ENCODE results near the gene TTC7B. TPM values are rescaled to one million over a fixed set of nuclear protein-coding genes. Genes with fewer than 3 reads are reported as not detected.
"Not testable (repeated sequence)": the region's sequence is repeated elsewhere in the genome, so short reads cannot be mapped to it uniquely, and the experiment has no call there.

TTC7B gene, protein sequence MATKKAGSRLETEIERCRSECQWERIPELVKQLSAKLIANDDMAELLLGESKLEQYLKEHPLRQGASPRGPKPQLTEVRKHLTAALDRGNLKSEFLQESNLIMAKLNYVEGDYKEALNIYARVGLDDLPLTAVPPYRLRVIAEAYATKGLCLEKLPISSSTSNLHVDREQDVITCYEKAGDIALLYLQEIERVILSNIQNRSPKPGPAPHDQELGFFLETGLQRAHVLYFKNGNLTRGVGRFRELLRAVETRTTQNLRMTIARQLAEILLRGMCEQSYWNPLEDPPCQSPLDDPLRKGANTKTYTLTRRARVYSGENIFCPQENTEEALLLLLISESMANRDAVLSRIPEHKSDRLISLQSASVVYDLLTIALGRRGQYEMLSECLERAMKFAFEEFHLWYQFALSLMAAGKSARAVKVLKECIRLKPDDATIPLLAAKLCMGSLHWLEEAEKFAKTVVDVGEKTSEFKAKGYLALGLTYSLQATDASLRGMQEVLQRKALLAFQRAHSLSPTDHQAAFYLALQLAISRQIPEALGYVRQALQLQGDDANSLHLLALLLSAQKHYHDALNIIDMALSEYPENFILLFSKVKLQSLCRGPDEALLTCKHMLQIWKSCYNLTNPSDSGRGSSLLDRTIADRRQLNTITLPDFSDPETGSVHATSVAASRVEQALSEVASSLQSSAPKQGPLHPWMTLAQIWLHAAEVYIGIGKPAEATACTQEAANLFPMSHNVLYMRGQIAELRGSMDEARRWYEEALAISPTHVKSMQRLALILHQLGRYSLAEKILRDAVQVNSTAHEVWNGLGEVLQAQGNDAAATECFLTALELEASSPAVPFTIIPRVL
- 6.1 and 7.7 TPM in 2 replicates for total RNA-seq

DNA sequence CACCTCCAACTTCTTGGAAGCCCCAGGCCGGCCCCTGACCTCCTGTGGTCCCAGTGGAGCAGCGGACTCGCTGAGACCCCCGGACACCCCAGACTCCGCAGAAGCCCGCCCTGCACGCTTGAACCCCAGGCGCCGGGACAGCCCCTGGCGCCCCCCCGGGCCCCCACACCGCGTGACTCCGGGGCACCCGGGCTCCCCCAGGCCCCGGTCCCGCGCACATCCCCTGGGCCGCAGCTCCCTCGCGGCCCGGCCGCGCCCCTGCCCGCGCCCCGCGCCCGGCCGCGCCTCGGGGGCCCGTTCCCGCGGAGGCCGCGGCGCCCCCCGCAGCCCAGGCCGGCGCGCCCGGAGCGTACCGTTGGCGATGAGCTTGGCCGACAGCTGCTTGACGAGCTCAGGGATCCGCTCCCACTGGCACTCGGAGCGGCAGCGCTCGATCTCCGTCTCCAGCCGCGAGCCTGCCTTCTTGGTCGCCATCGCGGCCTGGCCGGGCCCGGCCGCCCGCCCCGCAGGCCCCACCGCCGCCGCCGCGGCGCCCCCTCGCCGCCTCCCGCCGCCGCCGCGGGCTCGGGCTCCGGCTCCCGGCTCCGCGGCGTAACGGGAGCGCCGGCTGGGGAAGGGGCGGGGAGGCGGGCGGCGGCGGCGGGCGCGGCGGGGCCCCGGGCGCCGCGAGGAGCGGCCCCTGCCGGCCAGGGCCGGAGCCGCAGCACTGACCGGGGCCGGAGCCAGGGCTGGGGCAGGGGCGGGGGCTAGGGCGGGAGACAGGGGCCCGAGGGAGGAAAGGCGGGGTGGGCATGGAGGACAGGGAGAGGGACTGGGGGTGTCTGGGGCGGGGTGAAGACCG lies at the start of gene TTC7B:
TSS of gene TTC7B (minus strand) at position 609 of the 841 bp plus-strand sequence. CDS start at position 474, 135 bp downstream.
- Mint-ChIP-seq H3K27ac (no peak within 1 kb of the TSS), H3K4me3 (ENCODE audit: low read depth) (peak within 1 kb of the TSS; percentile 76), H3K9me3 (no peaks in the 10 kb centered on the region), H3K27me3 (ENCODE audit: low read depth) (peaks cover 43% of the 10 kb centered on the region), H3K4me1 (ENCODE audit: low read depth) (peaks cover 10% of the 10 kb centered on the region), H3K36me3 (ENCODE audit: low read depth) (no peaks in the 10 kb centered on the region)
- intact Hi-C loops (cut with micrococcal nuclease): no loop called here
- no peak for DNase-seq (ENCODE audit: low spot score)

DNA sequence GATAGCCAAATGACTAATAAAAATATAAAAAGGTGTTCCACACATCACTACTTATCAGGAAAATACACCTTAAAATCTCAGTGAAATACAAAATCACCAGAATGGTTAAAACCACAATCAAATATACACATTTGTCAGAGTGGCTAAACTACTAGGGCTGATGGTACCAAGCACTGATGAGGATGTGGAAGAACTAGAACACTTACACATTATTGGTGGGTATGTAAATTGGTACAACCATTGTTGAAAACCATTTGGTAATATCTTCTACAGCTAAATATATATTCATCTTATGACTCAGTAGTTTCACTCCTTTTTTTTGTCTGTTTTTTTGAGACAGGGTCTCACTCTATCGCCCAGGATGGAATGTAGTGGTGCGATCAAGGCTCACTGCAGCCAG lies 48.5 kb upstream of the TTC7B start:
- Mint-ChIP-seq H3K4me3 (ENCODE audit: low read depth) (no peak overlapping the region), H3K27me3 (ENCODE audit: low read depth) (no peaks in the 10 kb centered on the region), H3K36me3 (ENCODE audit: low read depth) (peaks cover 17% of the 10 kb centered on the region), H3K9me3 (no peaks in the 10 kb centered on the region), H3K27ac (no peak overlapping the region), H3K4me1 (ENCODE audit: low read depth) (no peaks in the 10 kb centered on the region)
- DNase-seq (ENCODE audit: low spot score): no peak
- intact Hi-C loops (cut with micrococcal nuclease): no loop called here

DNA sequence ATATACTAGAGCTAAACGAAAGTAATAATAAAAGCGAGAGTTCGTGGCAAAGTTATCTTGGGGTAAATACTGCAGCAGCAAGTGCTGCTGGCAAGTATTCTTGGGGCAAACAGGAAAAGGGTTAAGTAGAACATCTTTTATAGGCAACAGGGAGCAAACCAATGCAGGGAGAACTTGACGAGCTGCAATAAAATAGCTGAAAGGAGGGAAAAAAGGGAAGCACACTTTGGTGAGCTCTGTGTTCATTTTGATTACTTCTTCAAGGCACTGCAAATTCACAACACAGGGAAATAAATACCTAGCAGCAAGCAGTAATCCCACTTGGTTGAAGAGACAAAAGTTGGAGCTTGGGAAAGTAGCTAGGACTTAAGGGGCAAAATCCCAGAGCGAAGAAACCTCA lies 42.3 kb upstream of the TTC7B start:
- Mint-ChIP-seq H3K9me3 (no peaks in the 10 kb centered on the region), H3K4me1 (ENCODE audit: low read depth) (peaks cover 8% of the 10 kb centered on the region), H3K4me3 (ENCODE audit: low read depth) (no peak overlapping the region), H3K27me3 (ENCODE audit: low read depth) (no peaks in the 10 kb centered on the region), H3K36me3 (ENCODE audit: low read depth) (peaks cover 21% of the 10 kb centered on the region), H3K27ac (no peak overlapping the region)
- intact Hi-C loops (cut with micrococcal nuclease): no loop called here
- no peak for DNase-seq (ENCODE audit: low spot score)

DNA sequence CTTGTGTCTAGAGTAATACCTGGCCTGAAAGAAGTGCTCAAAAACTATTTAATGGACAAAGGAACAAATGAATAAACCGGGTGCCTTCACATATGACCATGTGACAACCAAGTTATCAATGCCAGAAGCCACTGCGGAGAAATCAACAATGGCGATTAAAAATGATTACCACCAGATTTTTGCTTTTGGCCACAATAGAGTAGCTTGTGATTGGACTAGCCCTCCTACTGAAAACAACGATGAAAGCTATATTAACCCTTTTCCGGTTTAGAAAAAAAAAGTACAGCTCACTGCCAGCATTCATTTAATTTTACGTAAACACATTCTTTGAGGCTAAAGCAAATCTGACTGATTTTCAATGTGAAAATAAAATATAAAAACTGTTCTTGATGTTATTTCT lies 41.6 kb upstream of the TTC7B start:
- Mint-ChIP-seq H3K27me3 (ENCODE audit: low read depth) (no peaks in the 10 kb centered on the region), H3K4me3 (ENCODE audit: low read depth) (no peak overlapping the region), H3K4me1 (ENCODE audit: low read depth) (peaks cover 8% of the 10 kb centered on the region), H3K27ac (no peak overlapping the region), H3K9me3 (no peaks in the 10 kb centered on the region), H3K36me3 (ENCODE audit: low read depth) (peaks cover 21% of the 10 kb centered on the region)
- intact Hi-C loops (cut with micrococcal nuclease): no loop called here
- no peak for DNase-seq (ENCODE audit: low spot score)

DNA sequence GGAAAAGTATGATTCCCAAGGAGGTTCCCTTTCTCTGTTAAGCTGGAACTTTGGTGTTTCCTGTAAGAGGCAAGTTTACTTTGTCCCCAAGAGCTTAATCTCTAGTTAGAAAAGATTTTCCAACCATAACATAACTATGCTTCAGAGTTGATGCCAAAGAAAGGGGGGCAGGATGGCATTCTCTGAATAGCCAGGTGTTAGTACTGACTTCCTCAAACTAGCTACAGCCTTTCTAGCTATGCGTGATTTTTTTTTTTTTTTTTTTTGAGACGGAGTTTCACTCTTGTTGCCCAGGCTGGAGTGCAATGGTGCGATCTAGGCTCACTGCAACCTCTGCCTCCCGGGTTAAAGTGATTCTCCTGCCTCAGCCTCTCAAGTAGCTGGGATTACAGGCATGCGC lies 39.9 kb upstream of the TTC7B start:
- DNase-seq (ENCODE audit: low spot score); H3K27me3 Mint-ChIP-seq (ENCODE audit: low read depth); H3K4me3 Mint-ChIP-seq (ENCODE audit: low read depth); H3K9me3 Mint-ChIP-seq; H3K4me1 Mint-ChIP-seq (ENCODE audit: low read depth); H3K27ac Mint-ChIP-seq; intact Hi-C loops (cut with micrococcal nuclease): not testable (repeated sequence)
- H3K36me3 Mint-ChIP-seq (ENCODE audit: low read depth): peaks cover 15% of the 10 kb centered on the region

DNA sequence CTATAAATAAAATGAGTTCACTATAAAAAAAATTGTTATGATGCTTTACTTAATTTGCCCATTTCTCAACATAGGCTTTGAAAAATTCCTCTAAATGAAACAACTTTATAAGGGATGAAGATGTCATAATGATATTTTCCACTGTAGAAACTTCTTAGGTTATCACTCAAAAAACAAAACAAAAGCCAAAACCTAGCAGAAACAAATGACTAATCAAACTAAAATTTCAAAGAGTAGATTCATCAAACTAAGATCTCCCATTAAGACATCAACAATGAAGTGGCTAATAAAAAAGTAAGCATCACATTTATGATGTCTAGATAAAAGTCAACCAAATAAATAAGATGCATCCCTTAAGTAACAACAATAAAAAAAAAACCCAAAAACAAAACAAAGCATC lies 36.9 kb upstream of the TTC7B start:
- H3K36me3 Mint-ChIP-seq (ENCODE audit: low read depth): peaks cover 7% of the 10 kb centered on the region
- H3K4me3 Mint-ChIP-seq (ENCODE audit: low read depth): no peak overlapping the region
- intact Hi-C loops (cut with micrococcal nuclease): no loop called here
- H3K9me3 Mint-ChIP-seq: no peaks in the 10 kb centered on the region
- H3K4me1 Mint-ChIP-seq (ENCODE audit: low read depth): no peaks in the 10 kb centered on the region
- H3K27me3 Mint-ChIP-seq (ENCODE audit: low read depth): no peaks in the 10 kb centered on the region
- DNase-seq (ENCODE audit: low spot score): no peak
- no peak overlapping the region for H3K27ac Mint-ChIP-seq

DNA sequence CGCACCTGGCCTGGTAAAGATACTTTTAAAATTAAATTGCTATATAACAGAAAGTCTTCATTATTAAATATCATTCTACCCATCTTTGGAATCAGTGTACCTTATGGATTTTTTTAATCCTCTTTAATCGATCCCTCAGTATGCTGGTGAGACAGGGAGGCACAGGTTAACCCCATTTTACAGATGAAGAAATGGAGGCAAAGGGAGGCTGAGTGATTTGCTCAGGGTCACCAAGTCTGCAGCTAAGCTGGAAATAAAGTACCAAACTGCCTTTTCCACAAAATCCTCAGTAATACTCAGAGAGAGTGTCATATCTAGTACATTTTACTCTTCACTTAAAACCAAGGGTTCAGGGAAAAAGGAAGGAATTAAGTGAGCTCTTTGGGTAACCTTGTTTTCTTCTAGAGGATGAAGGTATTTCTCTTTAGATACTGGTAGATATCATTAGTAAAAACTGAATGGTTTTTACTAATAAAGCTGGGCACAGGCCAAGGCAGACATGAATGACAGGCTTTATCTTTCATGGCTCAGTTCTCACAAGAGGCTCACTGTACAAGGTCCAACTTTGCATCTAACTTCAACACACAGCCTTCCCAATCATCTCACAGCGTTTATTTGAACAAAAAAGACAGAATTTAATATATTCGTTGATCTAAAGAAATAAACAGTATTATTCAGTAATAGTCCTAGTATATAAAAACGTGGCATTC lies 35.3 kb upstream of the TTC7B start:
- H3K27me3 Mint-ChIP-seq (ENCODE audit: low read depth): no peaks in the 10 kb centered on the region
- no peak overlapping the region for H3K27ac Mint-ChIP-seq
- no peak overlapping the region for H3K4me3 Mint-ChIP-seq (ENCODE audit: low read depth)
- no peaks in the 10 kb centered on the region for H3K4me1 Mint-ChIP-seq (ENCODE audit: low read depth)
- peaks cover 3% of the 10 kb centered on the region for H3K36me3 Mint-ChIP-seq (ENCODE audit: low read depth)
- no peaks in the 10 kb centered on the region for H3K9me3 Mint-ChIP-seq
- intact Hi-C loops (cut with micrococcal nuclease): no loop called here
- no peak for DNase-seq (ENCODE audit: low spot score)

DNA sequence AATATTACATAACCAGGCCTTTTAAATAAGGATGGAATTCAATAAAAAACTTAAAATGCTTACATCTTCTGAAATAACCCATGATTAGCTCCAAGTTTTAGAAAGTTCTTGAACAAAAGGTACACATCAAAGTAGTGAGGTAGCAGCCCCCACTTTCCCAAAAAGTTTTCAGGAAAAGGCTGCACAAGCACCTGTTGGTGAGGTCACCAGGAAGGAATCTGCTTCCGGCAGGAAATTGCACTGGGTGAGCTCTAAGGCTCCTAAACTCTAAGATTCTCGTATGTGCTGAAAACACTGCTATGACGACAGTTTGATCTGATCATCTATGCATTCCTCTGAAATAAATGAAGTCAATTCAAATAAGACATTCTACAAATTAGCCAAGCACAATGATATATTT lies 34.3 kb upstream of the TTC7B start:
- H3K4me3 Mint-ChIP-seq (ENCODE audit: low read depth): no peak overlapping the region
- no peak for DNase-seq (ENCODE audit: low spot score)
- no peak overlapping the region for H3K27ac Mint-ChIP-seq
- no peaks in the 10 kb centered on the region for H3K27me3 Mint-ChIP-seq (ENCODE audit: low read depth)
- intact Hi-C loops (cut with micrococcal nuclease): no loop called here
- no peaks in the 10 kb centered on the region for H3K4me1 Mint-ChIP-seq (ENCODE audit: low read depth)
- H3K9me3 Mint-ChIP-seq: no peaks in the 10 kb centered on the region
- peaks cover 3% of the 10 kb centered on the region for H3K36me3 Mint-ChIP-seq (ENCODE audit: low read depth)

DNA sequence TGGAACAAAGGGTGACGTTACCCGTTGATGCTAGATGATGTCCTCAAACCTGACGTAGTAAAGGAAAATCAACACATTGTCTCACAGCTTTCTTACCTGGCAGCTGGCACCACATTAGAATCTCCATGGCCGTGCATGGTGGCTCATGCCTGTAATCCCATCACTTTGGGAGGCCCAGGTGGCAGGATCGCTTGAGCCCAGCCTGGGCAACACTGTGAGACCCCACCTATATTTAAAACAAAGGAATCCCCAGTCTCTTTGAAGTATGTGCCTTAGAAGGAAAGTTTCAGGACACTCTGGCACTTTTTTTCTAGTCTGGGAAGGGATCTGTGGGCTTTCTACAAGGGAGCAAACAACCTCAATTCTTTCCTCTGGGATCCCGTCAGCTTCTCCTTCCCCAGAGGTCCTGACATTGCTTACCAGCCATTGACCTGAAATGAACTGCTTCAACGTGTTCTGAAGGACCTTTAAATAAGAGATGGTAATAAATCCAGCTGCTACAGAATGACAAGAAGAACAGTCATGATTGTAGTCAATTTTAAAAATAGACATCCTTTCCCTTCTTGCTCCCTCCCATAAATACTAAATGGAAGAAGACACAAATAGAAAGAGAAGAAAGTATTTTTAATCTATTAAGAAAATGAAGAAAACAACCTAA lies 33.7 kb upstream of the TTC7B start:
- no peaks in the 10 kb centered on the region for H3K27me3 Mint-ChIP-seq (ENCODE audit: low read depth)
- H3K27ac Mint-ChIP-seq: no peak overlapping the region
- H3K9me3 Mint-ChIP-seq: no peaks in the 10 kb centered on the region
- H3K4me1 Mint-ChIP-seq (ENCODE audit: low read depth): no peaks in the 10 kb centered on the region
- DNase-seq (ENCODE audit: low spot score): no peak
- H3K4me3 Mint-ChIP-seq (ENCODE audit: low read depth): no peak overlapping the region
- intact Hi-C loops (cut with micrococcal nuclease): no loop called here
- H3K36me3 Mint-ChIP-seq (ENCODE audit: low read depth): no peaks in the 10 kb centered on the region

DNA sequence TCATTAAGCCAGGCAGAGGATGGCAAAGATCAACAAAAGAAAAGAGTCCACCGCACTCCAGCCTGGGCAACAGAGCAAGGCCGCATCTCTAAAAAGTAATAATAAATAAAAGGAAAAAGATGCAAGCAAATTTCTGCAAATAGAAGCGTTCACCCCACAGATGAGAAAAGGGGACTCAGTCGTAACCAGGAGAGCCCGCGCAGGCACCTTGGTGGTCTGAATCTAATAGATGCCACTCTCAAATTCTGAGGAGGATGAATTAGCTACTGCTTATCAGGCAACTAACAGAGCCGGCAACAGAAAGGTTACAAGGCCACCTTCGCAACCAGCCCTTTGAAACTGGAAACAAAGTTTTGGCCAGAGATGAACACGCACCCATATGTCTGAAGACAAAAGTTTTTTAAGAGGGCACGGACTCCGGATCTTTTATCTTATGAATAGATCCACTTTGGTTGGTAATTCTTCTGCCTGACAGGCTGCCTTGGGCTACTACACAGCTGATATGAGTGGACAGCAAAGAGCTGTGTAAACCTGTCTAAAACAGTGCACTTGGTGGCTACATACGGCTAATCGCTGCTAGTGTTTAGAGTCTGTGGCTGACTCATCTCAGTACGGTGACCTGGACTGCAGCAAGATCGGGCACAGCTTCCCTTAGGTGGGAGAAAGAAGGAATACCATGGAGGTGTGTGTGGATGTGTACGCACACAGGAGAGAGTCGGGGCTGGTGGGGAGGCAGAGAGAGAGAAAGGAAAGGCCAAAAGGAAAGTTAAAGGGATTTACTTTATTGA lies 32.9 kb upstream of the TTC7B start:
- H3K9me3 Mint-ChIP-seq: no peaks in the 10 kb centered on the region
- H3K4me1 Mint-ChIP-seq (ENCODE audit: low read depth): no peaks in the 10 kb centered on the region
- DNase-seq (ENCODE audit: low spot score): no peak
- no peak overlapping the region for H3K27ac Mint-ChIP-seq
- no peak overlapping the region for H3K4me3 Mint-ChIP-seq (ENCODE audit: low read depth)
- no peaks in the 10 kb centered on the region for H3K36me3 Mint-ChIP-seq (ENCODE audit: low read depth)
- intact Hi-C loops (cut with micrococcal nuclease): no loop called here
- H3K27me3 Mint-ChIP-seq (ENCODE audit: low read depth): no peaks in the 10 kb centered on the region

DNA sequence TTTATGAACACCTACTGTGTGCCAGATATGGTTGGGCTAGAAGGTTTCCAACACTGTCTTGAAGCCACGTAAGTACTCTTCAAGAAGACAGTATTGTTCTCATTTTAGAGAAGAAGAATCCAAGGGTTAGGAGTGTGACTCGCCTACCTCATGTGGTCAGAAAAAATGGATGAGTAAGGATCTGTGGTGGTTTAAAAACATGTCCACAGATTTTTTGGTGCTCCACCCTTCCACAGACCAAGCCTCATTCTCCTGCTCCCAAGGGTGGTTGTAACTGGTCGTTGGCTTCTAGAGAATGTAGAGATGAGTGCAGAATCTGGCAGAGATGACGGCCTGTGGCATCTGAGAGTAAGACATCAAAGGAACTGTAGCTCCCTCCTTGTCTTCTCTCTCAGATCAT lies 30.3 kb upstream of the TTC7B start:
- H3K36me3 Mint-ChIP-seq (ENCODE audit: low read depth): no peaks in the 10 kb centered on the region
- DNase-seq (ENCODE audit: low spot score): no peak
- H3K9me3 Mint-ChIP-seq: no peaks in the 10 kb centered on the region
- intact Hi-C loops (cut with micrococcal nuclease): no loop called here
- H3K27ac Mint-ChIP-seq: no peak overlapping the region
- peaks cover 5% of the 10 kb centered on the region for H3K4me1 Mint-ChIP-seq (ENCODE audit: low read depth)
- H3K27me3 Mint-ChIP-seq (ENCODE audit: low read depth): no peaks in the 10 kb centered on the region
- H3K4me3 Mint-ChIP-seq (ENCODE audit: low read depth): no peak overlapping the region
